Esophagus muscularis mucosa (tissue), 4 donors: Measurements from ENCODE around the gene KLF18. TPM values are rescaled to one million over a fixed set of nuclear protein-coding genes. Genes with fewer than 3 reads are reported as not detected.
"Not testable (repeated sequence)": the region's sequence is repeated elsewhere in the genome, so short reads cannot be mapped to it uniquely, and the experiment has no call there.

Source experiments
- DNase-seq: peaks from one replicate; pipeline ENCODE4 v3.0.0-alpha.2; 2017; ENCODE audit errors: extremely low spot score
- H3K27ac ChIP-seq, 4 donors: fragments of 200-600 bp; sonication (generic); replicated peaks in 1 of 4; 1 replicate in 3 of 4; 2 replicates in 1 of 4; pipeline ENCODE4 v1.5.1; 2016 to 2019; ENCODE audit warnings: mild to moderate bottlenecking in 1 of 4
- H3K27me3 ChIP-seq, 4 donors: fragments of 200-600 bp; sonication (generic); one replicate each; pipeline versions ENCODE4 v1.5.1 to v1.6.0; 2016 to 2019
- H3K36me3 ChIP-seq, 4 donors: fragments of 200-600 bp; sonication (generic); one replicate each; pipeline ENCODE4 v1.5.1; 2016 to 2019
- H3K4me1 ChIP-seq, 4 donors: fragments of 200-600 bp; sonication (generic); one replicate each; pipeline ENCODE4 v1.5.1; 2016 to 2019
- H3K4me3 ChIP-seq, 4 donors: fragments of 200-600 bp; sonication (generic); 1 replicate in 2 of 4; 2 replicates in 2 of 4; pipeline ENCODE4 v1.5.1; 2016 to 2019; ENCODE audit warnings: mild to moderate bottlenecking in 4 of 4, moderate library complexity in 1 of 4
- H3K9me3 ChIP-seq, 4 donors: fragments of 200-600 bp; sonication (generic); 1 replicate in 3 of 4; 2 replicates in 1 of 4; pipeline ENCODE4 v1.5.1; 2016 to 2019
- CTCF ChIP-seq, 3 experiments: fragments of 200-600 bp in 2 of 3; fragments of 450-650 bp in 1 of 3; sonication (generic) in 2 of 3; IDR thresholded peaks; one replicate each; pipeline ENCODE4 v1.5.1; 2017 to 2019; ENCODE audit warnings: antibody characterized with exemption in 3 of 3, mild to moderate bottlenecking in 2 of 3, moderate library complexity in 1 of 3
- EP300 ChIP-seq: sonication (generic); formaldehyde crosslinking; IDR thresholded peaks from one replicate; pipeline ENCODE4 v1.6.1; 2017; ENCODE audit warnings: antibody characterized with exemption
- POLR2A ChIP-seq: fragments of 450-650 bp; IDR thresholded peaks from one replicate; pipeline ENCODE4 v1.6.1; 2017; ENCODE audit warnings: antibody characterized with exemption, moderate library complexity, mild to moderate bottlenecking, low read depth
- POLR2AphosphoS5 ChIP-seq, 2 donors: sonication (generic); formaldehyde crosslinking; IDR thresholded peaks; one replicate each; pipeline ENCODE4 v1.6.1; 2017; ENCODE audit warnings: antibody characterized with exemption in 2 of 2
- WGBS: methylation state at CpG from one replicate; pipeline ENCODE4 v1.1.5; 2018; 5-methylcytosine and 5-hydroxymethylcytosine counted together
- intact Hi-C: fragments of 100-400 bp; cut with DNase I; formaldehyde crosslinking; loops from one replicate; pipeline ENCODE4 v1.15.1; 2023
- total RNA-seq, 4 donors: library from RNA; depleted of rRNA; stranded (reverse); fragments of >200 nt; gene quantifications; one replicate each; pipeline versions ENCODE4 v1.1.0 to v1.2.1, GENCODE V29; 2016

The KLF18 gene
- total RNA-seq, 4 donors from 2014 or later, result not detected

GRCh38 chr1:44120398-44120949, 21.0 kb downstream of the KLF18 start:
- intact Hi-C loops, result no loop called here
- DNase-seq, result peak; percentile 66
- Histone ChIP-seq H3K9me3 (no peaks in the 10 kb centered on the region), H3K27me3 (no peaks in the 10 kb centered on the region), H3K36me3 (no peaks in the 10 kb centered on the region), H3K27ac (no peak overlapping the region), H3K4me1 (no peaks in the 10 kb centered on the region), H3K4me3 (no peak overlapping the region)
- TF ChIP-seq CTCF (IDR thresholded peaks at IDR 0.05) (no peak), POLR2A (no peak), EP300 (no peak), POLR2AphosphoS5 (IDR thresholded peaks at IDR 0.05) (no peak)
- 87% methylated on average over 5 of the region's 5 CpGs for WGBS

- no peaks in the 10 kb centered on the region for H3K27me3 ChIP-seq
- TF ChIP-seq POLR2A (no peak), POLR2AphosphoS5 (IDR thresholded peaks at IDR 0.05) (no peak), CTCF (IDR thresholded peaks at IDR 0.05) (no peak), EP300 (no peak)
- peak; percentile 82 for DNase-seq
- H3K27ac ChIP-seq, result no peak overlapping the region
- H3K36me3 ChIP-seq, result no peaks in the 10 kb centered on the region
- WGBS, result 92% methylated on average over 6 of the region's 6 CpGs
- H3K4me1 ChIP-seq, result no peaks in the 10 kb centered on the region
- no peaks in the 10 kb centered on the region for H3K9me3 ChIP-seq
- intact Hi-C loops, result no loop called here
- no peak overlapping the region for H3K4me3 ChIP-seq
Observed at GRCh38 chr1:44119525-44119924, 21.9 kb downstream of the KLF18 start.

- no peak for TF ChIP-seq POLR2AphosphoS5 (IDR thresholded peaks at IDR 0.05)
- no peak for TF ChIP-seq POLR2A
- no peak for TF ChIP-seq CTCF (IDR thresholded peaks at IDR 0.05)
- no peak for TF ChIP-seq EP300
- no peaks in the 10 kb centered on the region for H3K9me3 ChIP-seq
- no peak for DNase-seq
- no peak within 1 kb of the TSS for H3K27ac ChIP-seq
- H3K36me3 ChIP-seq, result no peaks in the 10 kb centered on the region
- intact Hi-C loops, result no loop called here
- WGBS, result 95% methylated on average over 25 of the region's 25 CpGs
- no peaks in the 10 kb centered on the region for H3K4me1 ChIP-seq
- no peaks in the 10 kb centered on the region for H3K27me3 ChIP-seq
- H3K4me3 ChIP-seq, result no peak within 1 kb of the TSS
Observed at GRCh38 chr1:44118682-44119081, 22.7 kb downstream of the KLF18 start, which contains the start of gene KLF17. KLF17 (plus strand) TSS chr1:44118821; CDS start chr1:44118908, 87 bp downstream.

GRCh38 chr1:44117272-44117671, 24.2 kb downstream of the KLF18 start:
- H3K36me3 ChIP-seq, DNase-seq, H3K27ac ChIP-seq, intact Hi-C loops, H3K27me3 ChIP-seq, H3K4me1 ChIP-seq, H3K4me3 ChIP-seq, H3K9me3 ChIP-seq: not testable (repeated sequence)
- 98% methylated on average over 10 of the region's 10 CpGs for WGBS

- no peak for DNase-seq
- Histone ChIP-seq H3K27ac (no peak overlapping the region), H3K27me3 (no peaks in the 10 kb centered on the region), H3K4me3 (no peak overlapping the region), H3K4me1 (no peaks in the 10 kb centered on the region), H3K9me3 (no peaks in the 10 kb centered on the region), H3K36me3 (no peaks in the 10 kb centered on the region)
- intact Hi-C loops, result no loop called here
- 82% methylated on average over 7 of the region's 7 CpGs for WGBS
- TF ChIP-seq POLR2AphosphoS5 (IDR thresholded peaks at IDR 0.05), result no peak
- no peak for TF ChIP-seq POLR2A
- no peak for TF ChIP-seq CTCF (IDR thresholded peaks at IDR 0.05)
- TF ChIP-seq EP300, result no peak
Observed at GRCh38 chr1:44114098-44114497, 27.3 kb downstream of the KLF18 start.
